CD4-positive, alpha-beta T cell treated with Interleukin-2 at 100 ng/mL for 4 hours (primary cell): ENCODE measurements around the gene SYNE3.

Source experiments
- DNase-seq: peaks from one replicate; pipeline ENCODE4 v3.0.0-alpha.2; 2020; ENCODE audit warnings: low spot score

SYNE3 gene

GRCh38 chr14:95474486-95474885, 42.0 kb downstream of the SYNE3 start:
- DNase-seq = no peak

GRCh38 chr14:95472819-95473251, 43.6 kb downstream of the SYNE3 start:
- no peak for DNase-seq

- DNase-seq = no peak
Measured at GRCh38 chr14:95471476-95471875, 45.0 kb downstream of the SYNE3 start.

- DNase-seq = no peak
Measured at GRCh38 chr14:95471016-95471415, 45.4 kb downstream of the SYNE3 start.

DNA sequence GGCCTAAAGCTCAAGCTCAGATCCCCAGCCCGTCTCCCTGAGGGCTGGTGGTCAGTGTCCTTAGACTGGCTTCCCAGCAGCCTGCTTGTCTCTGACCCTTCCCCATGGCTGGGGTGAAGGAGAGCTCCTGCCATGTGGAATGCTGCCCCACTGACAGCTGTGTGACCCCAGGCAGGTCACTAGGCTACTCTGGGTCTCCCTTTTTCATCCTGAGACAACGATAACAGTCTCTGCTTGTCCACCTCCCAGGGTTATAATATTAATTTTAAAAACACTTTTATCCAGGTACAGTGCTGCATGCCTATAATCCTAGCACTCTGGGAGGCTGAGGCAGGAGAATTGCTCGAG, 47.3 kb downstream of the SYNE3 start:
- DNase-seq = no peak

GRCh38 chr14:95468448-95469133, 47.9 kb downstream of the SYNE3 start:
- no peak for DNase-seq

DNA sequence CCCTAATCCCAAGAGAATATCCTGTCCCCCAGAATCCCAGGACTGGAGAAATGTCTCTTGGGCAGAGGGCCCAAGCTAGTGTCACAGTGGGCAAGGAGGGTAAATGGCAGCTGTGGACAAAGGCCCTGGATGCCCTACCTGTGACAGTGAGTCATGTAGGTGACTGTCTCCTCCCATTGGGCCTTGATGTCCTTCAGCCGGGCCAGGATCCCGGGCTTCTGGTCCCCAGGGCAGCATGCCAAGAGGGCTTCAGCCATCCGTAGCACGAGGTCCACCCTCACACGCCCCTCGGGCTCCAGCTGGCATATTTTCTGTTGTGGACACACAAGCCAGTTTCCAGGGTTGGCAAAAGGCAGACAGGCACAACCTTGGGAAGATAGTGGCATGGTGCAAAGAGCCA, 48.8 kb downstream of the SYNE3 start:
- DNase-seq = no peak

GRCh38 chr14:95467232-95467631, 49.2 kb downstream of the SYNE3 start:
- DNase-seq = no peak
